NCI-H524 (cell line): ENCODE data around the gene TMEM234.
A peak's percentile ranks its signal among the peaks of the same experiment; 100 is the strongest.

ENCODE experiments used
- DNase-seq, 2 experiments: peaks; one replicate each; lab custom pipeline; 2025; lab: John Stamatoyannopoulos, UW

TMEM234 gene

DNA sequence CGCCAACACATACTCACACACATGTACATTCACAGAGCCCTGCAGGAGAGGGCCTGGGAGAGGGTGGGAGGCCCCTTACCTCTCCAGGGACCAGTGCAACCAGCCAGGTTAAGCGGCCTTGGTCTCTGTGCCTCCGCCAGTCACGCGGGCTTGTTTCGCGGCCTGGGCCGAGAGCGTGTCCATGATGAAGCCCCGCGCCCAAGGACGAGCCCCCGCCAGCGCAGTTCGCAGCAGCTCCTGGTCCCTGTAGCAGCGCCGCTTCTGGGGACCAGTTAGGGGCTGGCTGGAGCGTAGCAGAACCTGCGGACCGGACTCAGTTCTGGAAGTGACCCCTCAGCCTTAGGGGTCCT, 17.6 kb upstream of the TMEM234 start:
- DNase-seq, result no peak

DNA sequence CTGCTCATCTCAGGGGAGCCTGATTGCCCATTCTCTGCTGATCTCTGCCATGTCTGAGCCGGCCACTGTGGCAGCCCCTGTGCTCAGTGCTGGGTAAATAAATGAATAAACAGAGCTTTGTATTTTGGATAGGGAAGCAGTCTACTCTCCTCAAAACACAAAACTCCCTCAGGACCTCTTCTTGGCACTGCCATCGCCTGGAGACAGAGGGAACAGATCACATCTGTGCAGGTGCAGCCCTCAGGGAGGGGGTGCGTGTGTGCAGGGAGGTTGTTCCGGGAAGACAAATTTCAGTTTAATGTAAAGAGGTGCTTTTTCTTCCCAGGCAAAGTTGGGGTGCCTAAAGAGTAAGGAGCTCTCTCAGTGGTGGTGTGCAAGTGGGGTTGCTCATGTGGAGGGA, 17.2 kb upstream of the TMEM234 start:
- DNase-seq, result no peak

DNA sequence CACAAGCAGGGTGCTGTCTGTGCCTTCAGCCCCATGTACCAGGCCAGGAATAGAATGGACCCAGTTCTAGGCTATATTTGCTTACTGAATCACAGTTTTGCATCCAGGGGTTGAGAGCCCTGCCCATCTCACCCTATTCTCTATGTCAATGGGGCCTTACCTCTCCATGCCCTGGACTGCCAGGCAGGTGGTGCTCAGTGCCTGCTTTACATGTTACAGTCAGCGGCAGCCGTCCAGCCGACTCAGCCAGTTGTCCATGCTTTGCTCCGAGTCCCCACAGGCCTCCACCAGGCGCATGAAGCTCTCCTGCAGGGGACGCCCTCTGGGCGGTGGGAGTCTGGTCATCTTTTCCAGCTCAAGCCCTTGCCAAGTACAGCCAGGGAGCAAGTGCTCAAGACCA, 12.6 kb upstream of the TMEM234 start:
- no peak for DNase-seq

DNA sequence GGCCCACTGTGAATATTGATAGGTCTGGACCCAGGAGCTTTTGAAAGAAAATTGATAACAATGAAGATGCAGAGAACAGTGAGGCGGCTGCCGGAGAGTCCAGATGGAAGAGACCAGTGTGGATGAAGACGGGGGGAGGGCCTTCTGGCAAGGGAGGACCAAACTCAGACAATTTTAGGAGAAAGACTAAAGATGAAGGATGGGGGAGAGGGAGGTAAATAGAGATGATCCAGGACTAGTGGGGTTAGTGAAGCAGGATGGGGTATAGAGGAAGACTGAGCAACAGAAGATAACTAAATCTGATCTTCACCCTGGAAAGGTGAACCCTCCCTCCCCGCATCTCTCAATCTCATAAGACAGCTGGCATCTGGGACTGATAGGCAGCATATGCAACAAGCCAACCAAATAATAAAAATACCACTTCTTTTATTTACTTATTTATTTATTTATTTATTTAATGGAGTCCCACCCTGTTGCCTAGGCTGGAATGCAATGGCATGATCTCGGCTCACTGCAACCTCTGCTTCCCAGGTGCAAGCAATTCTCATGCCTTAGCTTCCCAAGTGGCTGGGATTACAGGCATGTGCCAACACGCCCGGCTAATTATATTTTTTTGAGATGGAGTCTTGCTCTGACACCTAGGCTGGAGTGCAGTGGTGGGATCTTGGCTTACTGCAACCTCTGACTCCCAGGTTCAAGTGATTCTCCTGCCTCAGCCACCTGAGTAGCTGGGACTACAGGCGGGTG, 10.6 kb upstream of the TMEM234 start:
- peak in 1 of 2 experiments; percentile 15 for DNase-seq

DNA sequence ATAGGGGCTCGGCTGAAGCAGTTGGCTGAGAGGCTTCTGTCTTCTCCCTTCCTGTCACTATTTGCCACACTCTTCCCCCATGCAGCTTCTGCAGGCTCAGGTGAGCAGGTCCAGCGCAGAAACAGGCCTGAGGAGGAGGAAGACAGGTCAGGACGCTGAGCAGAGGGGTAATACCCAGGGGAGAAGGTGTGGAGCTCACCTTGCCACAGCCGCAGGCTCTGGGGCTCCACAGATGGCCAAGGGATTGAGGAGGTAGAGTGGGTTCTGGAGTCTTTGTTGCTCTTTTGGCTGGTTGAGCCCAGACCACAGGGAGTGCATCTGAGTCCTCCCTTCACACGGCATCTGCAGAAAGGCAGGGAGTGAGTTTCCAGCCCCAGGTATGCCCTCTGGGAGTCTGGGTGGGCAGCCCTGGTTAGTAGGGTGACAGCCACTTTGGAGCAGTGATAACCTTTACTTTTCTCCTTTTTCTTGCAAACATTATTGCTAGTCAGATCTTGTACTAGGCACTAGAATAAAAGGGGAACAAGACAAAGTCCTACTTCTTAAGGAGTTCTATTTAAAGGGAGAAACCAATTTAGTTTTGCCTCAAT, 9.8 kb upstream of the TMEM234 start:
- no peak for DNase-seq

DNA sequence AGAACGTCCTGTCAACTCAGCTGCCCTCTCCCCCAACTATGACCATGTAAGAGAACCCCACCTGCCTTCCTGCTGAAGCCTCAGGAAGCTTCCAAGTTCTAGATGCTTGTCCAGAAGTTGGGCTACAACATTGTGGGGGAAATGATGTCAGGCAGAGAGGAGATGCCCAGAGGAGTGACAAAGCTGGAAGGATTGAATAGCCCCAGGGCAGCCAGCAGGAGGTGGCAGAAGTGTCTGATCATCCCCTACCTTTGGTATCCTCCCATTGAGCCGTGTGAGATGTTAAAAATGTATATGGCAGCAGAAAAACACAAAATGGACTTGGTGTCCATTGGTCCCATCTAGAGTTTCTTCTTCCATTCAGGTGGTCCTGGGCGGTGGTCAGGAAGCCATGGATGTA, 6.6 kb upstream of the TMEM234 start:
- DNase-seq, result no peak

DNA sequence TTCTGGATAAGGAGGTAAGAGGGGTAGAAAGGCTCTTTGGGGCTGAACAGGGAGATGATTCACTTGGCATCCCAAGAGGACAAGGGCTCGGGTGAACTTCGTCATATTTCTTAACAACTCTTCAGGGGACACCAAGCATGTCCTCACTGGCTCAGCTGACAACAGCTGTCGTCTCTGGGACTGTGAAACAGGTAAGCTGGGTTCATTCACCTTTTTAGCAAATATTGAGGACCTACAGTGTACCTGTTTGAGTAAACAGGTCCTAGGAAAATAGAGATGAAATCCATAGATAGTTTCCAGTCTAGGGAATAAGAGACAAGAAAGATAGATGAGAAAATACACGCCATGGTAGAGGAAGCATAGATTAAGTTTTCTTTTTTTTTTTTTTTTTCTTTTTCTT, 2.1 kb upstream of the TMEM234 start:
- no peak for DNase-seq

DNA sequence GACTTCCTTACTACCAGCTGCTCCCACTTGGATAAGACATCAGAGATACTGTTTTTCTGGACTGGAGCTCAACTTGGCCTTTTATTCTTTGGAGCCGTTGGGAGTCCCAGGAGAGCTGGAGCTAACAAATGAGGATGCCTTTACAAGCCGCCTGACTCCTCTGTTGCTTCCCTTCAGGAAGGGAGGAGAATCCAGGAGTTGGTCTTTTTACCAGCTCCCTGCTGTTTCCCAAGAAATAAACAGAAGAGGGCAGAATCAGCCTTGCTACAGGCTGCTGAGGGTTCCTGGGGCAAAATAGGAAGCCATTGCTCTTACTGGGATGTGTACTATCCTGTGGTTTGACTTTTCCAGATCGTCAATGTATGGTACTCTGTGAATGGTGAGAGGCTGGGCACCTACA, 1.5 kb upstream of the TMEM234 start:
- DNase-seq, result no peak

DNA sequence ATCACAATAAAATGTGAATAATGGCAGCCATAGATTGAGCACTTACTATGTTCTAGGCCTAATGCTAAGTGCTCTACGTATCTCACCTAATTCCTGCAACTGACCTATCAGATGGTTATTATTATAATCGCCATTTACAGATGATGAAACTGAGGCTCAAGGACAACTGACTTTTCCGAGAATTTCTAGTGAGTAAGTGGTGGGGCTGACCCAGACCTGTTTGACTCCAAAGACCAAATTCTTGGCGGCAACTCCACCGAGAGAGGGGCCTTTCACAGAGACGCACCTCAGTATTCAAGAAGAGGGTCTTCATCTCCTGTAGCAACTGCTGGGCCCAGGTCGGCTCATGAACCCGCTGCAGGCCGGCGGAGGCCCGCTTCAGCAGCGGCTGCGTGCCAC, 573 bp downstream of the TMEM234 start:
- DNase-seq, result no peak

DNA sequence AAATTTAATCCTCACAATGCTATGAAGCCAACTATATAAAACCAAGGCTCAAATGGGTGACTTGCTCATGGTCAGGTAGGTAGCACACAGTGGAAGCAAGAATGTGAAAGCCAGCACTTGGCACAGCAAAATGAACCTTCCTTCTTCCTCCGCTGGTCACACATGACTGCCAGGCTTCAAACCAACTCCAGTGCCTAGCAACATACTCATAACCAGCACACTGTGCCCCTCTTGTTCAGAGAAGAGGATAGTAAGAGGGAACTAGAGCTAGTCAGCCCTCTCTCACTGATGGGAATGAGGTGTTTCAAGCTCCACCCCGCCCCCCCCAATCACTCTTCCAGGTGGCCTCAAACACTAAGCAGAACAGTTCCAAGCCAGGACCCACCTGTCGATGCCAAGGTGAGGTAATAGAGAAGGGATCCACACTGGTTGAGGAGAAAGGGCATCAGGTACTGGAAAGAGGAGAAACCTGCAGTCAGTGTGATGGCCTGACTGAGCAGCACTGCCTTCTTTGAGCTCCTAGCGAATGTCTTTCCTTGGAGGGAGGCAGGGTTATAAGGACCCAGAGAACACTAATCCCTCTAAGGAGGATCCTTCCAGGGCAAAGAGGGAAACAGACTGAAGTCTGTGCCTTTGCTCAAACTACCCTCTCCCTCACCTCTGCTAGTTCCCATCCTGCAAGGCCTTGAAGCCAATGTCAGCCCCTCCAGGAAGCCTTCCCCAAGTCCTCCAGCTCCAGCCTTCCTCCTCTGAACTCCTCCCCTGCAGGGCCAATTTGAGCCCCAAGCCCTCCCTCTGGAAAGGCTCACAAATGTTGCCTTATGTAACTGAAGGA, 1.2 kb downstream of the TMEM234 start:
- no peak for DNase-seq

DNA sequence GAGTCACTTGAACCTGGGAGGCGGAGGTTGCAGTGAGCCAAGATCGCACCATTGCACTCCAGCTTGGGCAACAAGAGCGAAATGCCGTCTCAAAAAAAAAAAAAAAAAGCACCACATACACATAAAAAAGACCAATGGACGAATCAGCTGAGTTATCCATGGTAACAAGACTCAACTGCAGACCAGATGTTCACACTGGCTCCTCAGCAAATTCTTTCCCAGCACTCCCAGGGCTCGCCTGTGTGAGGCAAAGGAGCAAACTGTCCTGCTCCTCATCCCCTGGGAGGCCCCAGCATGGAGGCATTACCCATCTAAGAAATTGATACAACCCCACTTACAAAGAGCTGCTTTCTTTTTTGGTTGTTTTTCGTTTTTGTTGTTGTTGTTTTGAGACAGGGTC, 3.1 kb downstream of the TMEM234 start:
- no peak for DNase-seq

DNA sequence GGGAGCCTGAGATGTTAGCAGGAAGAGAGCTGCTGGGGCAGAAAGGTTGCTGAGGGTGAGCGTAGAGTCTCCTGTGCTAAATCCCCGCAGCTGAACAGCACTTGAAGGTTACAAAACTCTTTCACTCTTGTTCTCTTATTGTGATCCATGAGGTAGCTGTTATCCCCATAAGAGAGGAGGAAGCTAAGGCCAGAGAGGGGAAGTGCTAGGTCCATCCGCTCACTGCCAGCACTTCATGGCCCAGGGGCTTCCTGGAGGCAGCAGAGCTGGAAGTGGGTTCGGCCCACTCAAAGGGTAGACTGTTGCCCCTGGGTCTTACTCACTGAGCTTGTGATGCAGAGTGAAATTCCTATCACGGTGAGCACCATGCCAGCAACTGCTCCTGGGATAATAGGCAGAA, 5.6 kb downstream of the TMEM234 start:
- DNase-seq, result no peak

DNA sequence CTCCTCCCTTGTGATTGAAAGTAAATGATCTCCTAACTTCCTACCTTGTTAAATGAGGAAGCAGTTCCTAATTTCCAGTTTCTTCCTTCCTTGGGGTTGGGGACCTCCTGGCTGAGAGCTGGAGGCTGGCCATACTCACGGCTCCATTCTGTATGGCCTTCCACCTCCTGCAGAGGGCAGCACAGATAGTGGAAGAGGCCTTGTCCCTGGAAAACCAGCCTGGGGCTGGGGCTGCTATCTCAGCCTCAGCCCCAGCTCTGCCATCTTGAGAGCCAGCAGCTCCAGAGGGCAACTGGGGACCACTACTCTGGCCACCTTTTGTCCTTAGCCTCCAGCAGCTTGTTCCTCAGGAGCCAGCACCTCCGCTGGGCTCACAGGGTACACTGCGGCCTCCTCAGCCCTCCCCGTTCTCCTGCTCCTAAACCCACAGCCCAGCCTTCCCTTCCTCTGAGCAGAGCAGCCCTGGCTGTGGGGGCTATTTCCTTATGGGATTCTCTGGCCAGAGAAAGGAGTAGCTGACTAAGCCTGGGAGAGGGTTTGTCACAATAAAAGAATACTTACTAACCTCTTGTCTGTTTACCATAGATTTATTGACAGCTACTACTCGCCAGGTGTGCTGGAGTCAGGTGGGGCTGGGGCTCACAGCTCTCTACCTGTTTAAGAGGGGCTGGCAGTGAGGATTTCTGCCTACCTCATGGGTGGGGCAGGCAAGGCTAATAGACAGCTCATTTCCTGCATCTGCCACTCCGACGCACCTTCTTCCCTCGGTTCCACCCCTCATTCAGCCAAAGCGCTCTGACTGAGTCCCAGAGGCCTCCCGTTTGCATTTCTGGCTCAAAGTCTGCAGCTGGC, 6.3 kb downstream of the TMEM234 start:
- DNase-seq, result peak; percentile 18 to 62

DNA sequence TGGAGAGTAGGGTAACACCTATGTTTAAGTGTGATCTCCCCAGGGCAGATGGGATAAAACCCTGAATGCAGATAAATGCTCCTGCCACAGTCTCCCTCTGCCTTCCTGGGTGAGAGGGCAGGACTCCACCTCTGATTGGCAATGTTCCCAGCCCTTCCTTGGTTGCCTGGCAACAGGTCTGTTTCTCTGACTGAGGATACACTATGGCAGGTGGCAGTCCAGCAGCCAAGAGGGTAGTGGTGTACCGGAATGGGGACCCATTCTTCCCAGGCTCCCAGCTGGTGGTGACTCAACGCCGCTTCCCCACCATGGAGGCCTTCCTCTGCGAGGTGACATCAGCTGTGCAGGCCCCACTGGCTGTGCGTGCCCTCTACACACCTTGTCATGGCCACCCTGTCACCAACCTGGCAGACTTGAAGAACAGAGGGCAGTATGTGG, 13.2 kb downstream of the TMEM234 start, which contains the start of gene DCDC2B:
TSS of gene DCDC2B (plus strand) at position 199 of the 438 bp plus-strand sequence. CDS start at position 204, 5 bp downstream.
- peak; percentile 92 to 96 for DNase-seq

DNA sequence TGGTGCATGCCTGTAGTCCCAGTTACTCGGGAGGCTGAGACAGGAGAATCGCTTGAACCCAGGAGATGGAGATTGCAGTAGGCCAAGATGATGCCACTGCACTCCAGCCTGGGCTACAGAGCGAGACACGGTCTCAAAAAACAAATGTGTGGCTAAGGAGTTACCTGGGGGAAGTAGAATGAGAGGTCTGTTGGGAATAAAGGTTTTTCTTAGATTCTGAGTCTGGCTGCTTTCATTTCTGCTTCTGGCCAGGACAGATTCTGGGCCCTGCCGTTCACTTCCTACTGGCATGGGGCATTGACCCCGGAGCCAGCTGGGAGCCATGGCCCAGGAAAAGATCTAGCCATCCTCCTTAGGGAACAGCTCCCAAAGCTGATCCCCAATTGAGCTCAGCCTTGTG, 13.7 kb downstream of the TMEM234 start:
- no peak for DNase-seq

DNA sequence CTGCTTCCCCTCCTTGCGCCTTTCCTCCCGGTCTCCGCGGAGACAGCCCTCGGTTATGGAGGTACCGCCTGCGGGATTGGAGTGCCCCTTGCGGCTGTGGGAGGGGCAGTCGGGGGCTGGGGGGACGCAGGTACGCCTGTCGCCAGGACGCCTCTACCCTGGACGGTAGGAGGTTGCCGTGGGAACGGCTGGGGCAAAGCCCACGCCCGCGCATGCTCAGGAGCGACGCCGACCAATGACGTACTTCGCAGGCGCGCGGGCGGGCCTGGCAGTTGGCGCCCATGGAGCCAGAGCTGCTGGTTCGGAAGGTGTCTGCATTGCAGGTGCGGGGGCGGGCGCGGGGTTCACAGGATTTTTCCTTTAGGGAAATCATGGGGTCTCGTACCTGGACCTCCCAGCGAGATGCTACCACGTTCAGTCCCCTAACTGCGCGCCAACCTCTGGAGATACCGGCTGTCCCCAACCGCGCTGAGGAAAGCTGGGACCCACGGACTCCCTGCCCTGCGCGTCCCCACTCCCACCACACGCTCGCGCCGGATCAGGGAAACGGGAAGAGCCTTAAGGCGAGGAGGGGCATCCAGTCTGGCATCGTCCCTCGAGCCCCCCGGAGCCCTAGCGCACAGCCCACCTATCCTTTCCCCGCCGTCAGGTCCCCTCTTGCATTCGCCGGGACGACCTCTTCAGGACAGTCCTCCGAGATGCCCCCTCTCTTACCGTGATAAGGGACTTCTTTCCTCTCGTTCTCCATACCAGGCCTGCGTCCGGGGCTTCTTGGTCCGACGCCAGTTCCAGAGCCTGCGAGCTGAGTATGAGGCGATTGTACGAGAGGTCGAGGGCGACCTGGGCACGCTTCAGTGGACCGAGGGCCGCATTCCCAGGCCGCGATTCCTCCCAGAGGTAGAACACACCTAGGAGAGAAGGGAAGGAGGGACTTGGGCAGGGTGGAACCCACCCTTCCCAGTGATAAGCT, 16.5 kb downstream of the TMEM234 start, which contains the start of gene IQCC:
TSS of gene IQCC (plus strand) at position 271 of the 970 bp plus-strand sequence. CDS start at position 282, 11 bp downstream.
- DNase-seq, result peak; percentile 83 to 90

DNA sequence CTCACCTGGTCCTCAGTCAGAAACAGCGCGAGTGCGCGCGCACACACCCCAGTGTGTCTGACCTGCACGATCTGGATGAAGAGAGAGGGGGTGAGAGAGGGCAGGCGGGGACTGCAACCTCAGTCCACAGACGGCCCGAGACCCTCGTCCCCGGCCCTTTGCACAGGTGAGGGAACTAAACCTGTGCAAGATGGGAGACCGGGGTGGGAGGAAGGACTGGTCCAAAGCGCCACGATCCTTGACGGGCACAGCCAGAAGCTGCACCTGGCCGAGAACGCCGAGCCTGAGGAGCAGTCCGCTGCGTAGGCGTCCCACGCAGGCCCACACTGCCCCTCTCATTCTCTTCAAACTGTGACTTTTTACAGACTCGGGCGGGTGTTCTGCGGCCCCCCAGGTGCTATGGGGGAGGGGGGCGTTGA, 17.2 kb downstream of the TMEM234 start:
- no peak for DNase-seq

DNA sequence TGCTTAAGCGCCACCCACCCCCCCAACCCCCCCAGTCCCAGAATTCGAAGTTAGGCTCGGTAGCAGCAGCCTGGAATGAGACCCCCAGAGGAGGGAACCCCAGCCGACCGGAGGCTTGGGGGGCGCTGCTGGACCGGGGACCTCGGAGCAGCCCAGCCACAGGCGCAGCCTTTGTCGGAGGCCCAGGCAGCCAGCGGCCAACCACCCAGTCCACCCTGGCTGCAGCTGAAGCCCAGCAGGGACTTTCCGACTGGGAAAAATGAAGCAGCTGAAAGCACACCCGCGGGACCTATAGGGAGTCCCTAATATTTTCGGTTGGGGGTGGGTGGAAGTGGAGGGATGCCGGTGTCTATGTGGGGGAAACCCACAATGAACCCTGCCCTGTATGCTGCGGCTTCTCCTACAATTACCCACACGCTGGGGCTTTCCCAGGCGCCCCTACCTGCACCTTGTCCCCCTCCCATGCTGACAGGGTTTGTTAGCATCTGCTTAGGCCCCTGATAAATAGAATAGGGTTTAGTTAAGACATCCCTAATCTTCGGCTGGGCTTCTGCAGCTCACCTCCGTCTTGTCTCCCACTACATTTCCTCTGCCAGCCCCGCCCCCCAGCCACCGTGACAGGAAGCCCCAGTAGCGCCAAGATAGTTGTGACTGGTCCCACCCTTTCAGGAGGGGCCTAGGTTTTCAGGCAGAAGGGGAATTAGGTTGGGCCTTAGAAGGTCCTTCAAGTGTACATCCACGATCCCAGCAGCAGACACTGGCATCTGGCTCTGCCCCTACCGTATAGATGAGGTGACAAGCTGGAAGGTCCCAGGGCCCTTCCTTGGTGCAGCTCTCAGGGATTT, 20.9 kb downstream of the TMEM234 start:
- peak in 1 of 2 experiments; percentile 15 for DNase-seq

DNA sequence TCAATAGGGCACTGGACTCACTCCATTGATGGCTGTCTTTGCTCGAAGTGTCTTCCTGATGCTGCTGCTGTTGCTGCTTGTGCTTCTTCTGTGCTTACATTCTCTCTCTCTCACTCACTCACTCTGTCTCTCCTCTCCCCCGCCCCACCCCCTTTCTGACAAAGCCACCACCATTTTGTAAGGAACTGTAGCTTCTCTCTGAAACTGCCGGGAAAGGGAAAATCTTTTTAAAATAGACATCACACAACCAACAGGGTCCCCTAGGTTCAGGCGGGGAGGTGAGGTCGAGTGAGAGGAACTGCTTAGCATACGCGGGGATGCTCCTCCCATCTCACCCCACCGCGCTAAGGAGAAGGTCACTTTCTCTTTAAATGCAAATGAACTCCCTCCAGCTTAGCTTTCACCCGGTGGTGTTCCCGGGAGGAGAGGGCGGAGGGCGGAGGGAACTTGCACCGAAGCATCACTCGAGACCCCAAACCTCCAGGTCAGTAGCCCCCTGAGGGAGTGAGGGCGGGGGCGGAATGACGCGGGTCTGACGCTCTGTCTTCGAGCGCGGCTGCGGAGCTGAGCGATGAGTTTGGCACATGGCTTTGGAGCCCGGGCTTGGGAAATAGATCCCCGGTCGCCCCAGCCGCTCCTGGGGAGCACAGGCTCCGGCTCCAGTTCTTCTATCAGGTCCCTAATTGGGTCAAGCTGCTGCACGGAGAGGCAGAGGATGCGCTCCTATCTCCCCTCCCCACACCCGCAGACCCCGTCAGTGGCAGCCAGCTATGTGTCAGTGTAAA, 21.7 kb downstream of the TMEM234 start, which contains the start of gene CCDC28B:
TSS of gene CCDC28B (plus strand) at position 370 of the 785 bp plus-strand sequence. CDS start 1,341 bp downstream, outside the sequence.
- peak; percentile 32 to 64 for DNase-seq
